Mammary epithelial cell (primary cell): ENCODE measurements around the gene CNTNAP2.

Source experiments
- EZH2 ChIP-seq: IDR thresholded peaks from 2 replicates; pipeline ENCODE4 v1.6.1; 2012; ENCODE audit warnings: low read length, inconsistent platforms, borderline replicate concordance
- TF ChIP-seq, protein P1 (sequence below), 2 donors: IDR thresholded peaks in 1 of 2; conservative IDR thresholded peaks in 1 of 2; 2 replicates each; pipeline ENCODE4 v1.5.1; 2011 to 2012; ENCODE audit warnings: inconsistent platforms in 2 of 2, low read length in 2 of 2, mild to moderate bottlenecking in 2 of 2, control low read depth in 1 of 2, low read depth in 1 of 2; ENCODE audit not compliant: insufficient read depth in 1 of 2; ENCODE audit errors: extremely low read depth in 1 of 2

GRCh38 chr7:148270576-148270975 lies 2154.0 kb downstream of the CNTNAP2 start:
- TF ChIP-seq, protein P1, sequence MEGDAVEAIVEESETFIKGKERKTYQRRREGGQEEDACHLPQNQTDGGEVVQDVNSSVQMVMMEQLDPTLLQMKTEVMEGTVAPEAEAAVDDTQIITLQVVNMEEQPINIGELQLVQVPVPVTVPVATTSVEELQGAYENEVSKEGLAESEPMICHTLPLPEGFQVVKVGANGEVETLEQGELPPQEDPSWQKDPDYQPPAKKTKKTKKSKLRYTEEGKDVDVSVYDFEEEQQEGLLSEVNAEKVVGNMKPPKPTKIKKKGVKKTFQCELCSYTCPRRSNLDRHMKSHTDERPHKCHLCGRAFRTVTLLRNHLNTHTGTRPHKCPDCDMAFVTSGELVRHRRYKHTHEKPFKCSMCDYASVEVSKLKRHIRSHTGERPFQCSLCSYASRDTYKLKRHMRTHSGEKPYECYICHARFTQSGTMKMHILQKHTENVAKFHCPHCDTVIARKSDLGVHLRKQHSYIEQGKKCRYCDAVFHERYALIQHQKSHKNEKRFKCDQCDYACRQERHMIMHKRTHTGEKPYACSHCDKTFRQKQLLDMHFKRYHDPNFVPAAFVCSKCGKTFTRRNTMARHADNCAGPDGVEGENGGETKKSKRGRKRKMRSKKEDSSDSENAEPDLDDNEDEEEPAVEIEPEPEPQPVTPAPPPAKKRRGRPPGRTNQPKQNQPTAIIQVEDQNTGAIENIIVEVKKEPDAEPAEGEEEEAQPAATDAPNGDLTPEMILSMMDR (conservative IDR thresholded peaks at IDR 0.05 in 1 of 2, IDR thresholded peaks at IDR 0.05 in 1 of 2; ENCODE audit: extremely low read depth in 1 of 2, insufficient read depth in 1 of 2, low read depth in 1 of 2, low read length in 2 of 2): no peak
- no peak for TF ChIP-seq EZH2
